ENCODE data around the gene ARHGAP15.

ARHGAP15 gene

DNA sequence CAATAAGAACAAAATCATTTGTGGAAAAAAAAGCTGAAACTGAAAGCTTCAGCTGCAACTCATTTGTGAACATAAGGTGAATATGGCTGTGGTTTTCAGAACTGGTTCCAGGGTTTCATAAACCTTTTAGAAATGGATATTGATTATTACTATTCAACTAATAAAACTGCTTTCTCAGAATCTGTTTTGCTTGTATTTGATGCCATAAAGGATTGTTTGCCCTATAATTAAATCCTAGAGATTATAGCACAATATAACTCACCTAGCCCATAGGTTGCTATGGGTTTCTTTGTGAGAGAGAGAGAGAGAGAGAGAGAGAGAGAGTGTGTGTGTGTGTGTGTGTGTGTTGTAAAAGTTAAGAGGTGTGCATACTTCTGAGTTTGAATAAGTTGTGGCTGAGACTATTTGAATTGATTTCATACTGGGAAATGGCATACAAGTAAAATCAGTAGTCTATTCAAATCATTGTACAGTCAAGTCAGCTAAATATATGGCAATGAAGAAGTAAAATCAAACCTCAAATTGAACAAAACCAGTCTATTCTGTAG is 339.2 kb downstream of the ARHGAP15 start:
- Histone ChIP-seq H3K23ac (ENCODE audit: low read depth, low read length, poor library complexity) (no peak overlapping the region), H3K4me1 (ENCODE audit: control insufficient read depth in 2 of 2, insufficient read depth in 1 of 2, low read depth in 1 of 2, low read length in 2 of 2) (peaks cover 0 to 2% of the 10 kb centered on the region in 2 donors), H2AFZ (ENCODE audit: low read length) (no peak overlapping the region), H3K27me3 (ENCODE audit: control insufficient read depth in 3 of 3, insufficient read depth in 3 of 3, low read depth in 1 of 3, low read length in 3 of 3) (no peaks in the 10 kb centered on the region), H3K36me3 (replicated peaks in 1 of 2; ENCODE audit: control insufficient read depth in 2 of 2, insufficient read depth in 2 of 2, low read length in 2 of 2) (no peaks in the 10 kb centered on the region), H4K8ac (ENCODE audit: low read depth, low read length) (no peak overlapping the region), H3K27ac (replicated peaks; ENCODE audit: low read length) (no peak overlapping the region), H3K9ac (ENCODE audit: low read depth, low read length, poor library complexity) (no peak overlapping the region), H3K4ac (ENCODE audit: low read length) (no peak overlapping the region), H2BK5ac (ENCODE audit: low read length) (no peak overlapping the region), H3K79me1 (ENCODE audit: low read depth, low read length) (no peaks in the 10 kb centered on the region), H3K4me3 (ENCODE audit: low read length in 2 of 2) (no peak overlapping the region), H2BK12ac (ENCODE audit: low read length) (no peak overlapping the region), H2BK15ac (ENCODE audit: low read length) (no peak overlapping the region), H2AK5ac (ENCODE audit: low read depth, low read length) (no peak overlapping the region), H3K14ac (ENCODE audit: low read length) (no peak overlapping the region), H3K18ac (ENCODE audit: low read length) (no peak overlapping the region), H4K91ac (ENCODE audit: low read depth, low read length, poor library complexity) (no peak overlapping the region), H2BK120ac (ENCODE audit: low read depth, low read length) (no peak overlapping the region), H3K9me3 (replicated peaks in 1 of 2; ENCODE audit: control insufficient read depth in 2 of 2, insufficient read depth in 1 of 2, low read depth in 1 of 2, low read length in 2 of 2) (no peaks in the 10 kb centered on the region), H3K4me2 (ENCODE audit: insufficient read depth, low read length, poor library complexity, severe bottlenecking) (no peak overlapping the region)
- no peak for DNase-seq (ENCODE audit: low spot score)

DNA sequence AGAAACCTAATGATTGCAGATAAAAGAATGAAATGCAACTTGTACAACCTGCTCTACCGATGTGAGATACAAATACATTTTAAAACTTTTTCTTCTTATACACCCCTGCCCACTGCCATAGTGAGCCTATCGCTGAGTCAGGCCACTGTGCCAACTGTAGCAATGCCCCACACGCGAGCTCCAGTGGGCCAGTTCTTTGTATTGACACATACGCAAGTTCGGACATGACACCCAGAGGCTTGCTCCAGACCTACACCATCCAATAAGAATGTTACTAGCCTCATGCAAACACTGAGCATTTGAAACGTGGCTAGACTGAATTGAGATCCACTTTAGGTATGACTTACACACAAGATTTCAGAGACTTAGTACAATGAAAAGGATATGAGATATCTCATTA is 340.1 kb downstream of the ARHGAP15 start:
- Histone ChIP-seq H3K4me1 (ENCODE audit: control insufficient read depth in 2 of 2, insufficient read depth in 1 of 2, low read depth in 1 of 2, low read length in 2 of 2) (peaks cover 0 to 2% of the 10 kb centered on the region in 2 donors), H3K4me2 (ENCODE audit: insufficient read depth, low read length, poor library complexity, severe bottlenecking) (no peak overlapping the region), H3K18ac (ENCODE audit: low read length) (no peak overlapping the region), H3K23ac (ENCODE audit: low read depth, low read length, poor library complexity) (no peak overlapping the region), H4K91ac (ENCODE audit: low read depth, low read length, poor library complexity) (no peak overlapping the region), H3K27me3 (ENCODE audit: control insufficient read depth in 3 of 3, insufficient read depth in 3 of 3, low read depth in 1 of 3, low read length in 3 of 3) (no peaks in the 10 kb centered on the region), H2AFZ (ENCODE audit: low read length) (no peak overlapping the region), H3K79me1 (ENCODE audit: low read depth, low read length) (no peaks in the 10 kb centered on the region), H3K14ac (ENCODE audit: low read length) (no peak overlapping the region), H2BK5ac (ENCODE audit: low read length) (no peak overlapping the region), H4K8ac (ENCODE audit: low read depth, low read length) (no peak overlapping the region), H3K27ac (replicated peaks; ENCODE audit: low read length) (no peak overlapping the region), H3K4me3 (ENCODE audit: low read length in 2 of 2) (no peak overlapping the region), H3K36me3 (replicated peaks in 1 of 2; ENCODE audit: control insufficient read depth in 2 of 2, insufficient read depth in 2 of 2, low read length in 2 of 2) (no peaks in the 10 kb centered on the region), H2AK5ac (ENCODE audit: low read depth, low read length) (no peak overlapping the region), H3K4ac (ENCODE audit: low read length) (no peak overlapping the region), H2BK15ac (ENCODE audit: low read length) (no peak overlapping the region), H3K9ac (ENCODE audit: low read depth, low read length, poor library complexity) (no peak overlapping the region), H2BK12ac (ENCODE audit: low read length) (no peak overlapping the region), H3K9me3 (replicated peaks in 1 of 2; ENCODE audit: control insufficient read depth in 2 of 2, insufficient read depth in 1 of 2, low read depth in 1 of 2, low read length in 2 of 2) (no peaks in the 10 kb centered on the region), H2BK120ac (ENCODE audit: low read depth, low read length) (no peak overlapping the region)
- no CpG with 5 or more reads among the region's 7 CpGs for WGBS, 2 donors (ENCODE audit: extremely low coverage in 2 of 2, insufficient read length in 2 of 2, insufficient replicate concordance in 1 of 2)
- no peak for DNase-seq (ENCODE audit: low spot score)

DNA sequence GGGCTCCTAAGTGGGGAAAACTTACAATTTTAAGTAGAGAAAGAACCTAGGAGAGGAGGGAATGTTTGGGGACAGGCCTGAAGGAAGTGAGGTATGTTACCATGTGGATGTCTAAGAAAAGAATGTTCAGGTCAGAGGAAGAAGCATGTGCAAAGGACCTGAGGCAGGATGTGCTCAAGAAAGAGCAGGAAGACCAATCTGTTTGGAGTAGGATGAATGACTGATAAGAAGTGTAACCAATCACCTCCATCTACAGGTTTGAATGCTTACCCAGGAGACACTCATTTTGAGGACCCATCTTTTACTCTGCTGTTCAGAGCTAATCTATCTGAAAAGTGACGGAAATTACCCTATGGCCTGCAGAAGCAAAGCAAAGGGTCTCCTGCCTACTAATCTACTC is 342.3 kb downstream of the ARHGAP15 start:
- Histone ChIP-seq H3K4me2 (ENCODE audit: insufficient read depth, low read length, poor library complexity, severe bottlenecking) (no peak overlapping the region), H3K36me3 (replicated peaks in 1 of 2; ENCODE audit: control insufficient read depth in 2 of 2, insufficient read depth in 2 of 2, low read length in 2 of 2) (no peaks in the 10 kb centered on the region), H3K79me1 (ENCODE audit: low read depth, low read length) (no peaks in the 10 kb centered on the region), H3K14ac (ENCODE audit: low read length) (no peak overlapping the region), H3K23ac (ENCODE audit: low read depth, low read length, poor library complexity) (no peak overlapping the region), H3K27ac (replicated peaks; ENCODE audit: low read length) (no peak overlapping the region), H3K4me1 (ENCODE audit: control insufficient read depth in 2 of 2, insufficient read depth in 1 of 2, low read depth in 1 of 2, low read length in 2 of 2) (peaks cover 0 to 1% of the 10 kb centered on the region in 2 donors), H2AK5ac (ENCODE audit: low read depth, low read length) (no peak overlapping the region), H3K4ac (ENCODE audit: low read length) (no peak overlapping the region), H3K9me3 (replicated peaks in 1 of 2; ENCODE audit: control insufficient read depth in 2 of 2, insufficient read depth in 1 of 2, low read depth in 1 of 2, low read length in 2 of 2) (no peaks in the 10 kb centered on the region), H4K8ac (ENCODE audit: low read depth, low read length) (no peak overlapping the region), H2BK15ac (ENCODE audit: low read length) (no peak overlapping the region), H2BK12ac (ENCODE audit: low read length) (no peak overlapping the region), H2BK120ac (ENCODE audit: low read depth, low read length) (no peak overlapping the region), H4K91ac (ENCODE audit: low read depth, low read length, poor library complexity) (no peak overlapping the region), H2BK5ac (ENCODE audit: low read length) (no peak overlapping the region), H3K18ac (ENCODE audit: low read length) (no peak overlapping the region), H3K9ac (ENCODE audit: low read depth, low read length, poor library complexity) (no peak overlapping the region), H2AFZ (ENCODE audit: low read length) (no peak overlapping the region), H3K27me3 (ENCODE audit: control insufficient read depth in 3 of 3, insufficient read depth in 3 of 3, low read depth in 1 of 3, low read length in 3 of 3) (no peaks in the 10 kb centered on the region), H3K4me3 (ENCODE audit: low read length in 2 of 2) (no peak overlapping the region)
- no CpG with 5 or more reads among the region's 1 CpG for WGBS, 2 donors (ENCODE audit: extremely low coverage in 2 of 2, insufficient read length in 2 of 2, insufficient replicate concordance in 1 of 2)
- no peak for DNase-seq (ENCODE audit: low spot score)

DNA sequence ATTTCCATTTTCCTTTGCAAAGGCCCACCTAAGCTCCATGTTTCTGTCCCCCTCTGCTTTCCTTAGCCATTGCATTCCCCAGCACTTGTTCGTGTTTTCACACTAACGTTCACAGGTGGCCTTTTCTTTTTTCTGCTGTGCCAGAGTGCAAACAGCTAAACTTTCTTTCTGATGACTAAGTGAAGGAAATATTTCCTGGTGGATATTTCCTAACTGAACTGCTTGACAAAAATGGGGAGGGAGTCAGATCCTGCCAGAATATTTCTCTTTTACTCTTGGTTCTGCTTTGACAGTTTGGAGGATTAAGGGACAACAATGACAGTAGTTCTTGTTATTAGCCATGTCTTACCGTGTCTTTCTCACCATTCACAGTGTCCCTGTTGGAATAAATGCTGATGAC is 344.0 kb downstream of the ARHGAP15 start:
- H3K27ac ChIP-seq (replicated peaks; ENCODE audit: low read length) = no peak overlapping the region
- H3K4me2 ChIP-seq (ENCODE audit: insufficient read depth, low read length, poor library complexity, severe bottlenecking) = no peak overlapping the region
- H3K4me3 ChIP-seq (ENCODE audit: low read length in 2 of 2) = no peak overlapping the region
- no CpG with 5 or more reads among the region's 3 CpGs for WGBS, 2 donors (ENCODE audit: extremely low coverage in 2 of 2, insufficient read length in 2 of 2, insufficient replicate concordance in 1 of 2)
- H3K27me3 ChIP-seq (ENCODE audit: control insufficient read depth in 3 of 3, insufficient read depth in 3 of 3, low read depth in 1 of 3, low read length in 3 of 3) = no peaks in the 10 kb centered on the region
- H3K18ac ChIP-seq (ENCODE audit: low read length) = no peak overlapping the region
- no peak overlapping the region for H2AK5ac ChIP-seq (ENCODE audit: low read depth, low read length)
- H3K4me1 ChIP-seq (ENCODE audit: control insufficient read depth in 2 of 2, insufficient read depth in 1 of 2, low read depth in 1 of 2, low read length in 2 of 2) = peaks cover 1 to 2% of the 10 kb centered on the region in 2 donors
- H2BK12ac ChIP-seq (ENCODE audit: low read length) = no peak overlapping the region
- H2BK120ac ChIP-seq (ENCODE audit: low read depth, low read length) = no peak overlapping the region
- no peaks in the 10 kb centered on the region for H3K36me3 ChIP-seq (replicated peaks in 1 of 2; ENCODE audit: control insufficient read depth in 2 of 2, insufficient read depth in 2 of 2, low read length in 2 of 2)
- DNase-seq (ENCODE audit: low spot score) = no peak
- no peak overlapping the region for H4K91ac ChIP-seq (ENCODE audit: low read depth, low read length, poor library complexity)
- H3K14ac ChIP-seq (ENCODE audit: low read length) = no peak overlapping the region
- no peaks in the 10 kb centered on the region for H3K9me3 ChIP-seq (replicated peaks in 1 of 2; ENCODE audit: control insufficient read depth in 2 of 2, insufficient read depth in 1 of 2, low read depth in 1 of 2, low read length in 2 of 2)
- no peaks in the 10 kb centered on the region for H3K79me1 ChIP-seq (ENCODE audit: low read depth, low read length)
- no peak overlapping the region for H2BK15ac ChIP-seq (ENCODE audit: low read length)
- H3K9ac ChIP-seq (ENCODE audit: low read depth, low read length, poor library complexity) = no peak overlapping the region
- H3K23ac ChIP-seq (ENCODE audit: low read depth, low read length, poor library complexity) = no peak overlapping the region
- H3K4ac ChIP-seq (ENCODE audit: low read length) = no peak overlapping the region
- H2AFZ ChIP-seq (ENCODE audit: low read length) = no peak overlapping the region
- no peak overlapping the region for H2BK5ac ChIP-seq (ENCODE audit: low read length)
- no peak overlapping the region for H4K8ac ChIP-seq (ENCODE audit: low read depth, low read length)
